HG02678 (cell line): ENCODE data around the gene HIP1.
"Not testable (repeated sequence)": the region's sequence is repeated elsewhere in the genome, so short reads cannot be mapped to it uniquely, and the experiment has no call there.

Experiments
- ATAC-seq: cut with Tn5 transposase; IDR thresholded peaks from one replicate; pipeline ENCODE4 v1.9.1; 2021; ENCODE audit warnings: mild to moderate bottlenecking, moderate library complexity; ENCODE audit not compliant: unreplicated experiment

HIP1 gene

GRCh38 chr7:75717746-75718145, 21.0 kb downstream of the HIP1 start:
- ATAC-seq = not testable (repeated sequence)

DNA sequence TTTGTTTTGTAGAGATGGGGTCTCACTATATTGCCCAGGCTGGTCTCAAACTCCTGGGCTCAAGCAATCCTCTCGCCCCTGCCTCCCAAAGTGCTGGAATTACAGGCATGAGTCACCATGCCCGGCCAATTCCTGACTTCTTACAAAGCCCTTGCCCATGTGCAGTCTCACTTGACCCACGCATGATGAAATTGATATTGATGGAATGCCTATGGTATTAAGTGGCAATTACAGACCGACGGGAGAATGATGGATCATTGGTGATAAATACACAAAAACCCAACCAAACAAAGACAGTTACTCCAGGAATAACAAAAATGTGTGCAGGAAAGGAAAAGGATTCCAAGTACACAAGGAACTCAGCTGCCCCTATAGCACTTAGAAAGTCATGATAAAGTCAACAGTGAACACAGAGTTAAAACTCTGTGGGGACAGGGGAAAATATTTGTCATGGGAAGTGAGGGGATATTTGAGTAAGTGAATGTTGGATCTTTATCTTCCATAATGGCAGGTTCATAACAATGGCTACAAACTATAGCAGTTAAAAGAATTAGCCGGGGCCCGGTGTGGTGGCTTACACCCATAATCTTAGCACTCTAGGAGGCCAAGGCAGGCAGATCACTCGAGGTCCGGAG, 21.6 kb downstream of the HIP1 start:
- ATAC-seq = no peak

DNA sequence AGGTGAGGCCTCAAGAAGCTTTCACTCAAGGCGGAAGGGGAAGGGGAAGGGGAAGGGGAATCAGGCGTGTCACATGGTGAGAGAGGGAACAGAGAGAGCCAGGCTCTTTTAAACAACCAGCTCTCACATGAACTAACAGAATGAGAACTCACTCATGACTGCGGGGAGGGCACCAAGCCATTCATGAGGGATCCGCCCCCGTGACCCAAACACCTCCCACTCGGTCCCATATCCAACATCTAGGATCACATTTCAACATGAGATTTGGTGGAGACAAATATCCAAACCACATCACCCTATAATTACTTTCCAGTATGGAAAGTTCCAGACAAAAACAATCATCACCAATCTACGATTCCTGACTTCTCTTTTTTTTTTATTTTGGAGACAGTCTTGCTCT, 22.9 kb downstream of the HIP1 start:
- no peak for ATAC-seq

DNA sequence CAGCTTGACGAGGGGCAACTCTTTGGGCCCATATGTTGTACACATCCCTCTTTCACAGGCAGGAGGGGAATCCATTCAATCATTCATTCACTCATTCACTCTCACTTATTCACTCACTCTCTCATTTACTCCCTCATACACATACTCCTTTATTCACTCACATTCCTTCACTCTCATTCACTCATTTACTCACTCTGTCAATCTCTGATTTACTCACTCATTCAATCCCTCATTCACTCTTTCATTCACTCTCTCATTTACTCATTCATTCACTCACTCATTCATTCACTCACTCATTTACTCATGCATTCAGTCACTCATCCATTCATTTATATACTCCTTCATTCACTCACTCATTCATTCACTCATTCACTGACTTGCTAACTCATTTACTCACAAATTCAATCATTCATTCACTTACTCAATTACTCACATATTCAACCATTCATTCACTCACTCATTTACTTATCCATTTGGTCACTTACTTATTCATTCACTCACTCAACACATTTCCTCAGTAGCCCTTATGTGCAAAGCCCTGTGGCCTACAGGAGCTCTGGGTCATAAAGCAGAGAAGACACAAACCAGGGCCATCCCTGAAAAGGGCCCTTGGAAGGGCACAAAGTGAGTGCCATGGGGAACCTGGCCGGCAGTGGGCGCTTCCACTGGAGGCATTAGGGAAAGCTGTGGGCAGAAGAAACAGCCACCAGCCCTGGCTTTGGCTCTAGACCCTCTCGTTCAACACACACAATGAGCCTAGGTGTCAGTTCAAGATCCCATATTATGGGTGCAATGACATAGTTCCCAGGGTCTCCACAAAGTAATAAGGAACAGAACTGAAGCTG, 26.0 kb downstream of the HIP1 start:
- ATAC-seq = no peak

DNA sequence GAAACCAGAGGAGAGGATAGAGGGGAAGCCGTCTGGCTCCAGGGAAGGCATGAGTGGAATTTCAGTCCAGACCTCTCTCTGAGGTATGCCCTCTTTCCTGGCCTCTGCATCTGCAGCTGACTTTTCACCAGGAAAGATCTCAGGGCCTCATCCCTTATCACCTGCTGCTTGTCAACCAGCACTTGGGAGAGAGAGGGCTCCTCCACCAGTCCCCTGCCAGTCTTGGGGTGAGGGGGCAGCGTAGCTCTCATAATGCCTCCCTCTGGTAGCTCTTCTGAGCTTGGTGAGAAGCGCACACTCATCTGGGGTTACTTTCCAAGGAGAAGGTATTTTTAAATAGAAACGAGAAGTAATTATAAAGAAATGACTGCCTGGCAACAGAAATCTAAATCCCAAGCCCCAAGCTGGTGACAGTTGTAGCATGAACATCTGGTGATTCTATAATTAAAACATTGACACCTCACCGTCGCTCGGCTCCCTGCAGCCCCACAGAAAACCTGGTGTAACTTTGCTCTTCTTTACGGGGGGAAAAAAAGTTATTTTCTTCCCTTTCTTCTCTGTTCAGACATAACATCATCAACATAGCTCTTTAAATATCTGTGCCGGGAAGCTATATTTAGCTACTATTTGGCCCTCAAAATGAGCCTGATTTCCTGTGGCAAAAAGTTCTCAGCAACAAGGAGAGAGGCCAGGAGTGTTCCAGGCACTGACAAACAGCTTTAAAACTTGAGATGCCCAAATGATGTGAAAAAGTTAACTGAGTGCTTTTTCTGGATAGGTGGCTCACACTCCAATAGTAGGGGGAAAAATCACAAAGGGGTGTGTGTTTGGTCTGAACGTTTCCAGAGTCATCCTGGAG, 26.9 kb downstream of the HIP1 start:
- ATAC-seq = no peak

- no peak for ATAC-seq
Observed at GRCh38 chr7:75711076-75711475, 27.7 kb downstream of the HIP1 start.

DNA sequence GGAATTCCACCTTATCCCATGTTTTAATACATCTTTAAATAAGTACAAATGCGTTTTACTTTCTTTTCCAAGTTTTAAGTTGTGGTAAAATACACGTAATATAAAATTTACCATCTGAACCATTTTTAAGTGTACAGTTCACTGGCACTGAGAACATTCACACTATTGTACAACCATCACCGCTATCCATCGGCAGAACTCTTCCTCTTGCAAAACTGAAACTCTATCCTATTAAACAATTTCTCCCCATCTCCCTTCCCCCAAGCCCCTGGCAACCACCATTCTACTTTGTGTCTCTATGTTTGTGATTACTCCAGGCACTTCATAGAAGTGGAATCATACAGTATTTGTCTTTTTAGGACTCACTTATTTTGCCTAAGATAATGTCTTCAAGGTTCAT, 33.8 kb downstream of the HIP1 start:
- no peak for ATAC-seq

DNA sequence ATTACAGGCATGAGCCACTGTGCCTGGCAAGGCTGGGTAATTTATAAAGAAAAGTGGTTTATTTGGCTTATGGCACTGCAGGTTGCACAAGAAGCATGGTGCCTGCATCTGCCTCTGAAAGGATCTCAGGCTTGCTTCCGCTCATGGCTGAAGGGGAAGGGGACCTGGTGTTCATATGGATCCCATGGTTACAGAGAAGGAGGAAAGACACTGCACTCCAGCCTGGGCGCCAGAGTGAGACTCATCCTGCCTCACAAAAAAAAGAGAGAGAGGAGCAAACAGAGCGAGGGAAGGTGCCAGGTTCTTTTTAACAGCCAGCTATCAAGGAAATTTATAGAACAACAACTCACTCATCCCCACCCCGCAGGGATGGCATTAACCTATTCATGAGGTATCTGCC, 36.2 kb downstream of the HIP1 start:
- ATAC-seq = no peak

DNA sequence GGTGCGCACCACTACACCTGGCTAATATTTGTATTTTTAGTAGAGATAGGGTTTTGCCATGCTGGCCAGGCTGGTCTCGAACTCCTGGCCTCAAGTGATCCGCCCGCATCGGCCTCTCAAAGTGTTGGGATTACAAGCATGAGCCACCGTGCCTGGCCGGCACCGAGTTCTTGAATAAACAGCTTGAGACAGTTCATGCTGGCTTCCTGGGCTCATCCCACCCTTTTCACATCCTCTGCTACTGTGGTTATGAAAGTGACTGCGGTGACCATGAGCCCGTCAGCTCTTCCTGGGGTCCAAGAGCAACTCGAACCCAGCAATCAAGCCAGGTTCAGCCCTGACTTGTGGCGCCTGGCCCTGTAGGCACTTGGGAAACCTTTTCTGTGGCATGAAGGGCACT, 38.7 kb downstream of the HIP1 start:
- no peak for ATAC-seq

DNA sequence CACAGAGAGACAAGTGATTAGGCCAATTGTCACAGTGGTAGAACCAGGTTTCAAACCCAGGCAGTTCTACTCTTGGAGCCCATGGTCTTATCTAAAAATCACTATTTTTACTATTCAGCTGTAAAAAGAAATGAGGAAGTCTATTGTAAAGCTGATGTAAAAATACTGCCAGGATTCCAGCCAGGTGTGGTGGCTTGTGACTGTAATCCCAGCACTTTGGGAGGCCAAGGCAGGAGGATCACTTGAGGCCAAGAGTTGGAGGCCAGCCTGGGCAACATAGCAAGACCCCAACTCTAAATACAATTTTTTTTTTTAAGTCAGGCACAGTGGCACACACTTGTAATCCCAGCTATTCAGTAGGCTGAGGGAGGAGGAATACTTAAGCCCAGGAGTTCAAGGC, 40.4 kb downstream of the HIP1 start:
- no peak for ATAC-seq

DNA sequence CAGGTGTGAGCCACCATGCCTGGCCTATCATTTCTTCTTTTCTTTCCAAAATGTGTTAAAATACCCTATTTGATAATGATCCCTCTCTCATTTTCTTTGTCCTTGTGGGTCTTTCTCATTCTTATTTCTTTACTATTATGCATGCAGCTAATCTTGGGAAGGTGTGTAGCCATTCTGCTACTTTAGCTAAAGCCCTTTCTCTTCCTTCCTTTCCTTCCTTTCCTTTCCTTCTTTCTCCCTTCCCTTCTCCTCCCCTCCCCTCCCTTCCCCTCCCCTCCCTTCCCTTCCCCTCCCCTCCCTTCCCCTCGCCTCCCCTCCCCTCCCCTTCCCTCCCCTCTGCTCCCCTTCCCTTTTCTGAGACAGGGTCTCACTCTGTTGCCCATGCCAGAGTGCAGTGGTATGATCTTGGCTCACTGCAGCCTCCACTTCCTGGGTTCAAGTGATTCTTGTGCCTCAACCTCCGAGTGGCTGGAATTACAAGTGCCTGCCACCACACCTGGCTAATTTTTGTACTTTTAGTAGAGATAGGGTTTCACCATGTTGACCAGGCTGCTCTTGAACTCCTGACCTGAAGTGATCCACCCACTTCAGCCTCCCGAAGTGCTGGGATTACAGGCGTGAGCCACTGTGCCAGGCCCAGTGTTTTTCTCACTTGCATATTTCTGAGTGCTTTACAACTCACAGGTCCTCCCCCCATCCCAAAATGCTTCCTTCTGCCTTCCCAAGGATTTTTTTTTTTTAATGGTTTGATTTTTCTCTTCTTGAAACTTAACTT, 42.3 kb downstream of the HIP1 start:
- ATAC-seq = no peak

GRCh38 chr7:75694638-75695399, 43.9 kb downstream of the HIP1 start:
- ATAC-seq = no peak

DNA sequence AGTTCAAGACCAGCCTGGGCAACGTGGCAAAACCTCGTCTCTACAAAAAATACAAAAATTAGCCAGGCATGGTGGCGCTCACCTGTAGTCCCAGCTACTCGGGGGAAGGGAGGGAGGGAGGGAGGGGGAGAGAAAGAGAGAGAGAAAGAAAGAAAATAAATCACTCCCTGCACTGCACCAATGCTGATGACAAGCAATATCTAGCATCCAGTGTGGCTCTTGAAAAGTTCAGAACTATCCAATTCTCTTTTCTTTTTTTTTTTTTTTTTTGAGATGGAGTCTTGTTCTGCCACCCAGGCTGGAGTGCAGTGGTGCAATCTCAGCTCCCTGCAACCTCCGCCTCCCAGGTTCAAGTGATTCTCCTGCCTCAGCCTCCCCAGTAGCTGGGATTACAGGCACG, 45.1 kb downstream of the HIP1 start:
- not testable (repeated sequence) for ATAC-seq

- ATAC-seq = no peak
Observed at GRCh38 chr7:75691793-75692543, 46.8 kb downstream of the HIP1 start.

DNA sequence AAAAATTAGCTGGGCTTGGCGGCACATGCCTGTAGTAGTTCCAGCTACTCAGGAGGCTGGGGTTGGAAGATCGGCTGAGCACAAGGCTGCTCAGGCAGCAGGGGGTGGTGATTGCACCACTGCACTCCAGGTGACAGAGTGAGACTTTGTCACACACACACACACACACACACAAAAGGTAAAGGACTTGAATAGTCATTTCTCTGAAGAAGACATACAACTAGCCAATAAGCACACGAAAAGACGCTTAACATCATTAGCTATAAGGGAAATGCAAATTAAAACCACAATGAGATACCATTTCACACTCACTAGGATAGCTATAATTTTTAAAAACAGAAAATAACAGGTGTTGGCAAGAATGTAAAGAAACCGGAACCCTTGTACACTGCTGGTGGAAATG, 48.6 kb downstream of the HIP1 start:
- no peak for ATAC-seq

GRCh38 chr7:75689246-75690099, 49.3 kb downstream of the HIP1 start:
- ATAC-seq = no peak

- ATAC-seq = no peak
Observed at GRCh38 chr7:75688200-75689136, 50.3 kb downstream of the HIP1 start.
